ENCODE measurements around the gene F13B. TPM values are rescaled to one million over a fixed set of nuclear protein-coding genes. Genes with fewer than 3 reads are reported as not detected.

The F13B gene
- total and polyA plus RNA-seq, 2 donors (not counting 3 experiments of a cell fraction or from before 2014, with no cell fraction given) = not detected

DNA sequence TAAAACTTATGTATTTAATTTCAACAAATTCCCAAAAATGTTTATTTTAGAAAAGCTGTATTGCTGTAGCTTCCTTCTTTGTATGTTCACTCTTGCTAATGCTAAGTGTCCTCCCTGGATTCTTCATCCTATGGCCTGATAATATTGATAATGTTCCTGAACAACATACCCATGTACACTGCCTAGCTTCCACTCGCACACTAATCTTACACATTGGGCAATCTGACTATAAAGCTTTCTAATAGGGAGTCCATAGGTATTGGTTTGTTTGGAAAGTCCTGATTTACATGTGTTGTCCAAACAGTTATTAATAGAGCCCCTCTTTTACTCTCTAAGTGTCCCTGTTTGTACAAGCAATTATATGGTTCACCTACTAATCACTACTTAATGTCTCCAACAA lies 783 bp downstream of the F13B start:
- Histone ChIP-seq H3K9me1 (replicated peaks; ENCODE audit: control insufficient read depth, extremely low read depth, insufficient read depth, low read length) (no peaks in the 10 kb centered on the region), H3K9ac (replicated peaks; ENCODE audit: extremely low read depth, insufficient read depth, low read length) (no peak overlapping the region), H3K9me3 (replicated peaks; ENCODE audit: control insufficient read depth, insufficient read depth, low read length) (no peaks in the 10 kb centered on the region), H3K27ac (ENCODE audit: insufficient read depth, low read depth, low read length) (no peak overlapping the region), H3K4me1 (ENCODE audit: control insufficient read depth, extremely low read depth, insufficient read depth, low read length) (no peaks in the 10 kb centered on the region), H3K4me3 (replicated peaks in 1 of 3; ENCODE audit: insufficient read depth in 1 of 3, low read depth in 1 of 3, low read length in 3 of 3) (no peak overlapping the region), H2AFZ (ENCODE audit: low read depth, low read length) (no peak overlapping the region), H3K4me2 (ENCODE audit: insufficient read depth, low read length) (no peak overlapping the region), H4K20me1 (replicated peaks; ENCODE audit: control insufficient read depth, extremely low read depth, insufficient read depth, low read length) (no peaks in the 10 kb centered on the region), H3K27me3 (ENCODE audit: control insufficient read depth in 2 of 2, insufficient read depth in 2 of 2, low read length in 2 of 2) (no peaks in the 10 kb centered on the region), H3K79me2 (ENCODE audit: control insufficient read depth, insufficient read depth, low read length) (no peaks in the 10 kb centered on the region), H3K36me3 (ENCODE audit: control insufficient read depth in 2 of 2, extremely low read depth in 1 of 2, insufficient read depth in 2 of 2, low read length in 2 of 2) (no peaks in the 10 kb centered on the region)
- TF ChIP-seq POLR2A (IDR thresholded peaks at IDR 0.05; ENCODE audit: low read depth, low read length) = no peak
- intact Hi-C loops (cut with micrococcal nuclease) = no loop called here
- no TSS peak for BruUV-seq (replicated peaks)
- FAIRE-seq (no peak), DNase-seq (ENCODE audit: low read depth, low spot score) (no peak)
- POLR2A ChIA-PET = no interaction called here
- dilution Hi-C loops (cut with MboI; ENCODE audit: extremely low pct_ligation_motif_present, low sequenced_read_pairs) = no loop called here
- CTCF ChIA-PET = interaction anchor here (1.0 to 1.2 kb wide), 2 partner anchors 113 to 324 kb away, joined by 3 to 4 read pairs; no protein-coding TSS in a partner anchor

DNA sequence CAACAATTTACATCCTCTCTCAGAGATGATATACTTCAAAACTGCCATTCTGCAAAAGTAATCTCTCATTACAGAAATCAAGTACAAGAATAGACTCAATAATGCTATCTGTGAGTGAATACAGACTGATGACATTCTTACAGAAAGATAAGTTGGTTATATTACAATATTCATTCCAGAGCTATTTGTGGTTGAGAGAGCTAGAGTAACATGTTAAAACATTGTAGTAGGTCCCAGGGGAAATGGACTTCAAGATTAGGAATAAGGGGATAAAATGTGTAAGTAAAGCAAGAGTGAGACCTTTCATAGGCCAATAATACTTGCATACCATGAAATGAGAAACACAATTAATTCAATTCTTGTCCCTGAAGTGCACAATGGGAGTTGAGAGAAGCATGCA lies 1.5 kb downstream of the F13B start:
- BruUV-seq (replicated peaks) = no TSS peak
- TF ChIP-seq POLR2A (IDR thresholded peaks at IDR 0.05; ENCODE audit: low read depth, low read length) (no peak), EZH2 (IDR thresholded peaks at IDR 0.05; ENCODE audit: borderline replicate concordance, low read depth, low read length, severe bottlenecking) (no peak), MYC (IDR thresholded peaks at IDR 0.05; ENCODE audit: low read depth, low read length) (no peak)
- TF ChIP-seq, protein P1, sequence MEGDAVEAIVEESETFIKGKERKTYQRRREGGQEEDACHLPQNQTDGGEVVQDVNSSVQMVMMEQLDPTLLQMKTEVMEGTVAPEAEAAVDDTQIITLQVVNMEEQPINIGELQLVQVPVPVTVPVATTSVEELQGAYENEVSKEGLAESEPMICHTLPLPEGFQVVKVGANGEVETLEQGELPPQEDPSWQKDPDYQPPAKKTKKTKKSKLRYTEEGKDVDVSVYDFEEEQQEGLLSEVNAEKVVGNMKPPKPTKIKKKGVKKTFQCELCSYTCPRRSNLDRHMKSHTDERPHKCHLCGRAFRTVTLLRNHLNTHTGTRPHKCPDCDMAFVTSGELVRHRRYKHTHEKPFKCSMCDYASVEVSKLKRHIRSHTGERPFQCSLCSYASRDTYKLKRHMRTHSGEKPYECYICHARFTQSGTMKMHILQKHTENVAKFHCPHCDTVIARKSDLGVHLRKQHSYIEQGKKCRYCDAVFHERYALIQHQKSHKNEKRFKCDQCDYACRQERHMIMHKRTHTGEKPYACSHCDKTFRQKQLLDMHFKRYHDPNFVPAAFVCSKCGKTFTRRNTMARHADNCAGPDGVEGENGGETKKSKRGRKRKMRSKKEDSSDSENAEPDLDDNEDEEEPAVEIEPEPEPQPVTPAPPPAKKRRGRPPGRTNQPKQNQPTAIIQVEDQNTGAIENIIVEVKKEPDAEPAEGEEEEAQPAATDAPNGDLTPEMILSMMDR (IDR thresholded peaks at IDR 0.05; ENCODE audit: extremely low read depth in 1 of 2, insufficient read depth in 1 of 2, low read depth in 1 of 2, low read length in 2 of 2) = no peak
- no peak overlapping the region for H3K9ac ChIP-seq (replicated peaks; ENCODE audit: extremely low read depth, insufficient read depth, low read length)
- no peak overlapping the region for H3K27ac ChIP-seq (ENCODE audit: insufficient read depth, low read depth, low read length)
- no peak for FAIRE-seq
- CTCF ChIA-PET = interaction anchor here (1.0 to 1.2 kb wide), 2 partner anchors 114 to 323 kb away, joined by 3 to 4 read pairs; no protein-coding TSS in a partner anchor
- no peaks in the 10 kb centered on the region for H3K79me2 ChIP-seq (ENCODE audit: control insufficient read depth, insufficient read depth, low read length)
- no peaks in the 10 kb centered on the region for H3K9me1 ChIP-seq (replicated peaks; ENCODE audit: control insufficient read depth, extremely low read depth, insufficient read depth, low read length)
- H3K4me3 ChIP-seq (replicated peaks in 1 of 3; ENCODE audit: insufficient read depth in 1 of 3, low read depth in 1 of 3, low read length in 3 of 3) = no peak overlapping the region
- no peak overlapping the region for H3K4me2 ChIP-seq (ENCODE audit: insufficient read depth, low read length)
- H3K9me3 ChIP-seq (replicated peaks; ENCODE audit: control insufficient read depth, insufficient read depth, low read length) = no peaks in the 10 kb centered on the region
- POLR2A ChIA-PET = no interaction called here
- no peaks in the 10 kb centered on the region for H3K4me1 ChIP-seq (ENCODE audit: control insufficient read depth, extremely low read depth, insufficient read depth, low read length)
- H3K27me3 ChIP-seq (ENCODE audit: control insufficient read depth in 2 of 2, insufficient read depth in 2 of 2, low read length in 2 of 2) = no peaks in the 10 kb centered on the region
- H3K36me3 ChIP-seq (ENCODE audit: control insufficient read depth in 2 of 2, extremely low read depth in 1 of 2, insufficient read depth in 2 of 2, low read length in 2 of 2) = no peaks in the 10 kb centered on the region
- dilution Hi-C loops (cut with MboI; ENCODE audit: extremely low pct_ligation_motif_present, low sequenced_read_pairs) (no loop called here), intact Hi-C loops (cut with micrococcal nuclease) (no loop called here)
- DNase-seq (ENCODE audit: low read depth, low spot score) = no peak
- no peak overlapping the region for H2AFZ ChIP-seq (ENCODE audit: low read depth, low read length)
- no peaks in the 10 kb centered on the region for H4K20me1 ChIP-seq (replicated peaks; ENCODE audit: control insufficient read depth, extremely low read depth, insufficient read depth, low read length)
